CD14-positive monocyte (primary cell): ENCODE measurements around the gene COL12A1. TPM values are rescaled to one million over a fixed set of nuclear protein-coding genes. Genes with fewer than 3 reads are reported as not detected.

Experiments used
- DNase-seq, 3 donors: peaks; one replicate each; pipeline ENCODE4 v3.0.0-alpha.2; 2011 to 2022
- H2AFZ ChIP-seq: 2 replicates; pipeline ENCODE4 v1.6.0; 2012; ENCODE audit warnings: mild to moderate bottlenecking, low read depth, low read length, inconsistent platforms; ENCODE audit not compliant: insufficient read depth, poor library complexity, severe bottlenecking
- H3K27ac ChIP-seq, 2 donors: 1 replicate in 1 of 2; 2 replicates in 1 of 2; pipeline ENCODE4 v1.5.1; 2012 to 2013; ENCODE audit warnings: low read length in 2 of 2, control low read depth in 1 of 2, inconsistent platforms in 1 of 2, low read depth in 1 of 2, mild to moderate bottlenecking in 1 of 2
- H3K27me3 ChIP-seq, 2 donors: one replicate each; pipeline versions ENCODE4 v1.6.0 to v1.6.1; 2011 to 2013; ENCODE audit warnings: low read length in 2 of 2; ENCODE audit not compliant: control insufficient read depth in 2 of 2, insufficient read depth in 2 of 2
- H3K36me3 ChIP-seq, 2 donors: replicated peaks in 1 of 2; 1 replicate in 1 of 2; 2 replicates in 1 of 2; pipeline versions ENCODE4 v1.5.1 to v1.6.1; 2012 to 2013; ENCODE audit warnings: low read length in 2 of 2, control low read depth in 1 of 2, inconsistent platforms in 1 of 2, mild to moderate bottlenecking in 1 of 2; ENCODE audit not compliant: insufficient read depth in 2 of 2, control insufficient read depth in 1 of 2
- H3K4me1 ChIP-seq, 2 donors: 1 replicate in 1 of 2; 2 replicates in 1 of 2; pipeline versions ENCODE4 v1.5.1 to v1.6.1; 2012 to 2013; ENCODE audit warnings: low read length in 2 of 2, control low read depth in 1 of 2, inconsistent platforms in 1 of 2, mild to moderate bottlenecking in 1 of 2, moderate library complexity in 1 of 2; ENCODE audit not compliant: insufficient read depth in 2 of 2, control insufficient read depth in 1 of 2
- H3K4me2 ChIP-seq: replicated peaks from 2 replicates; pipeline ENCODE3; 2012; ENCODE audit warnings: low read length, moderate library complexity, mild to moderate bottlenecking; ENCODE audit not compliant: poor library complexity, severe bottlenecking; ENCODE audit errors: extremely low read depth
- H3K4me3 ChIP-seq, 3 experiments: fragments of 200-600 bp in 1 of 3; sonication (generic) in 1 of 3; replicated peaks in 1 of 3; 1 replicate in 2 of 3; 2 replicates in 1 of 3; pipeline ENCODE4 v1.5.1; 2011 to 2013; ENCODE audit warnings: low read length in 3 of 3, mild to moderate bottlenecking in 3 of 3, control low read depth in 2 of 3, low read depth in 2 of 3, inconsistent platforms in 1 of 3, moderate library complexity in 1 of 3
- H3K79me2 ChIP-seq: 2 replicates; pipeline ENCODE4 v1.6.0; 2012; ENCODE audit warnings: mild to moderate bottlenecking, control low read depth, inconsistent platforms, low read length, moderate library complexity; ENCODE audit not compliant: insufficient read depth
- H3K9ac ChIP-seq: 2 replicates; pipeline ENCODE4 v1.6.0; 2017; ENCODE audit warnings: low read length, mild to moderate bottlenecking; ENCODE audit not compliant: insufficient read depth, poor library complexity, severe bottlenecking
- H3K9me3 ChIP-seq, 2 donors: replicated peaks in 1 of 2; 1 replicate in 1 of 2; 2 replicates in 1 of 2; pipeline versions ENCODE4 v1.5.1 to v1.6.1; 2012 to 2013; ENCODE audit warnings: low read length in 2 of 2, control low read depth in 1 of 2; ENCODE audit not compliant: control insufficient read depth in 1 of 2, insufficient read depth in 1 of 2
- H4K20me1 ChIP-seq: 2 replicates; pipeline ENCODE4 v1.6.0; 2012; ENCODE audit warnings: mild to moderate bottlenecking, low read length, control low read depth, moderate library complexity; ENCODE audit not compliant: insufficient read depth
- H3K27ac Mint-ChIP-seq, 7 donors: one replicate each; pipeline ENCODE4 v1.8.0; 2020; ENCODE audit warnings: mild to moderate bottlenecking in 7 of 7, mixed read lengths in 7 of 7, moderate library complexity in 6 of 7, inconsistent platforms in 2 of 7
- H3K27me3 Mint-ChIP-seq, 3 donors: one replicate each; pipeline ENCODE4 v1.8.0; 2021 to 2022; ENCODE audit warnings: low read depth in 3 of 3, mild to moderate bottlenecking in 3 of 3, mixed read lengths in 3 of 3, moderate library complexity in 3 of 3, inconsistent platforms in 1 of 3
- H3K36me3 Mint-ChIP-seq, 2 donors: one replicate each; pipeline ENCODE4 v1.8.0; 2020; ENCODE audit warnings: mixed read lengths in 2 of 2, inconsistent platforms in 1 of 2, mild to moderate bottlenecking in 1 of 2
- H3K4me1 Mint-ChIP-seq: one replicate; pipeline ENCODE4 v1.8.0; 2020; ENCODE audit warnings: mild to moderate bottlenecking, mixed read lengths
- H3K4me3 Mint-ChIP-seq, 2 donors: one replicate each; pipeline ENCODE4 v1.8.0; 2020; ENCODE audit warnings: mild to moderate bottlenecking in 2 of 2, mixed read lengths in 2 of 2, moderate library complexity in 1 of 2
- H3K9me3 Mint-ChIP-seq, 7 donors: one replicate each; pipeline ENCODE4 v1.8.0; 2020 to 2022; ENCODE audit warnings: mixed read lengths in 7 of 7, mild to moderate bottlenecking in 6 of 7, moderate library complexity in 6 of 7, inconsistent platforms in 2 of 7
- WGBS: methylation state at CpG from one replicate; pipeline ENCODE4 v1.1.5; 2013; ENCODE audit warnings: missing lambda C conversion rate; ENCODE audit not compliant: insufficient coverage; 5-methylcytosine and 5-hydroxymethylcytosine counted together
- intact Hi-C, 2 donors: fragments of 100-400 bp; cut with micrococcal nuclease; formaldehyde crosslinking; loops; one replicate each; pipeline versions ENCODE4 v1.15.0 to v1.15.1; 2023
- polyA plus RNA-seq, 3 donors: library from polyadenylated mRNA; depleted of rRNA in 1 of 3; unstranded in 2 of 3; stranded (reverse) in 1 of 3; fragments of 300-500 nt in 2 of 3; fragments of >200 nt in 1 of 3; fragmentation: Illumina TruSeq in 2 of 3; gene quantifications; 1 replicate in 2 of 3; 2 replicates in 1 of 3; pipeline ENCODE4 v1.2.3, GENCODE V29; 2012 to 2021
- TF ChIP-seq, protein P1 (sequence below): fragments of 200-600 bp; IDR thresholded peaks from one replicate; pipeline ENCODE4 v1.8.0; 2022; ENCODE audit warnings: antibody characterized with exemption, mild to moderate bottlenecking

Gene COL12A1
- polyA plus RNA-seq, 3 donors, result not detected

DNA sequence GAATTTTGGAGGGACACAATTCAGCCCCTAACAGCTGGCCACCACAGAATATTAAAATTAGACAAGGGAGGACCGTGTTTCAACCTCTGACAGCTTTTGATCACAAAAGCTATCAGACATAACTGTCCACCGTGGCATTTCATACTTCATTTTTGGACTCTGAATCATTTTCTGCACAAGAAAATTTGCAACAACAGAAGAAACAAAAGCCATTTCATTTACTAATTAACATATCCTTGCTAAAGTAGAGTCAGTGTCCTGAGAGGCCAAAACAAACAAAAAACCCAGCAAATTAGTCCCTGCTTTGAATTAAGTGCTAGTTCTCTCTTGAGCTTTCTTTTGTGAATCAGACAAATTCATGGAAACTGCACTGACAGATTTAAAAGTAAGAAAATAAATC lies 17.6 kb upstream of the COL12A1 start:
- H3K9ac ChIP-seq, result no peak overlapping the region
- no peak overlapping the region for H3K4me3 Mint-ChIP-seq
- peaks cover 6 to 11% (median 10%) of the 10 kb centered on the region in 3 donors for H3K27me3 Mint-ChIP-seq
- no peaks in the 10 kb centered on the region for H3K79me2 ChIP-seq
- H3K4me3 ChIP-seq, result no peak overlapping the region
- no peaks in the 10 kb centered on the region for H3K9me3 ChIP-seq
- H3K4me1 ChIP-seq, result no peaks in the 10 kb centered on the region
- peaks cover 0 to 2% of the 10 kb centered on the region in 2 donors for H3K27me3 ChIP-seq
- TF ChIP-seq, protein P1, sequence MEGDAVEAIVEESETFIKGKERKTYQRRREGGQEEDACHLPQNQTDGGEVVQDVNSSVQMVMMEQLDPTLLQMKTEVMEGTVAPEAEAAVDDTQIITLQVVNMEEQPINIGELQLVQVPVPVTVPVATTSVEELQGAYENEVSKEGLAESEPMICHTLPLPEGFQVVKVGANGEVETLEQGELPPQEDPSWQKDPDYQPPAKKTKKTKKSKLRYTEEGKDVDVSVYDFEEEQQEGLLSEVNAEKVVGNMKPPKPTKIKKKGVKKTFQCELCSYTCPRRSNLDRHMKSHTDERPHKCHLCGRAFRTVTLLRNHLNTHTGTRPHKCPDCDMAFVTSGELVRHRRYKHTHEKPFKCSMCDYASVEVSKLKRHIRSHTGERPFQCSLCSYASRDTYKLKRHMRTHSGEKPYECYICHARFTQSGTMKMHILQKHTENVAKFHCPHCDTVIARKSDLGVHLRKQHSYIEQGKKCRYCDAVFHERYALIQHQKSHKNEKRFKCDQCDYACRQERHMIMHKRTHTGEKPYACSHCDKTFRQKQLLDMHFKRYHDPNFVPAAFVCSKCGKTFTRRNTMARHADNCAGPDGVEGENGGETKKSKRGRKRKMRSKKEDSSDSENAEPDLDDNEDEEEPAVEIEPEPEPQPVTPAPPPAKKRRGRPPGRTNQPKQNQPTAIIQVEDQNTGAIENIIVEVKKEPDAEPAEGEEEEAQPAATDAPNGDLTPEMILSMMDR, result no peak
- no peak overlapping the region for H3K4me2 ChIP-seq
- no peaks in the 10 kb centered on the region for H4K20me1 ChIP-seq
- 100% methylated on average over 1 of the region's 2 CpGs for whole genome bisulfite sequencing
- H3K27ac Mint-ChIP-seq, result no peak overlapping the region
- no peaks in the 10 kb centered on the region for H3K9me3 Mint-ChIP-seq
- no peak overlapping the region for H2AFZ ChIP-seq
- H3K36me3 Mint-ChIP-seq, result no peaks in the 10 kb centered on the region
- no peaks in the 10 kb centered on the region for H3K36me3 ChIP-seq
- no peak overlapping the region for H3K27ac ChIP-seq
- H3K4me1 Mint-ChIP-seq, result no peaks in the 10 kb centered on the region
- no peak for DNase-seq
- intact Hi-C loops, result no loop called here

DNA sequence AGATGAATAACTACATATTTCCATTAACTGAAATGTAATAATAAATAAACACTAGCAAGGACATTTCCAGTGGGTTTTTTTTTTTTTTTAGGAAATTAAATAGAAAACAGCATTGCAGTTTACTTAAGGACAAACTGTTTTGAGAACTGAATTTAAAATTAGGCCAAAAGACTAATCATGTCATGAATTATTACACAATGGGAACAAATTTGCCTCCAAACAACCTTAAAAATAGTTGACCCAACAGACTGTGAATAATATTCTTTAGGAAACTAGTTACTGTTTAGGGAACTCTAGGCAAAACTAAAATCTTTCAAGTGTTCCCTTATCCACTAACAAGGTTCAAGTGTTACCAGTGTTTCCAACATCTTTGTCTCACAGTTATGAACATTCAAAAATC lies 16.4 kb upstream of the COL12A1 start:
- Mint-ChIP-seq H3K4me3 (no peak overlapping the region), H3K36me3 (no peaks in the 10 kb centered on the region), H3K27ac (no peak overlapping the region), H3K4me1 (peaks cover under 1% of the 10 kb centered on the region), H3K9me3 (no peaks in the 10 kb centered on the region), H3K27me3 (peaks cover 6 to 13% (median 11%) of the 10 kb centered on the region in 3 donors)
- intact Hi-C loops, result no loop called here
- no peak for DNase-seq
- no peaks in the 10 kb centered on the region for H4K20me1 ChIP-seq
- H3K36me3 ChIP-seq, result no peaks in the 10 kb centered on the region
- H3K27ac ChIP-seq, result no peak overlapping the region
- no peaks in the 10 kb centered on the region for H3K4me1 ChIP-seq
- H3K9ac ChIP-seq, result no peak overlapping the region
- TF ChIP-seq, protein P1, result no peak
- no peak overlapping the region for H2AFZ ChIP-seq
- H3K4me3 ChIP-seq, result no peak overlapping the region
- peaks cover 2 to 5% of the 10 kb centered on the region in 2 donors for H3K27me3 ChIP-seq
- H3K79me2 ChIP-seq, result no peaks in the 10 kb centered on the region
- H3K4me2 ChIP-seq, result no peak overlapping the region
- H3K9me3 ChIP-seq, result no peaks in the 10 kb centered on the region
